Hepatocyte (in vitro differentiated cells): ENCODE results near the gene SLC39A8.

Experiments used
- CTCF ChIP-seq: fragments of 200-600 bp; sonication (generic); IDR thresholded peaks from 2 replicates; pipeline ENCODE4 v1.5.1; 2016; ENCODE audit warnings: antibody characterized with exemption, mild to moderate bottlenecking; ENCODE audit not compliant: poor library complexity
- EZH2 ChIP-seq: fragments of 200-600 bp; sonication (generic); IDR thresholded peaks from 2 replicates; pipeline ENCODE4 v1.6.1; 2016; ENCODE audit warnings: antibody characterized with exemption, mild to moderate bottlenecking, borderline replicate concordance
- EZH2phosphoT487 ChIP-seq: fragments of 200-600 bp; sonication (generic); IDR thresholded peaks from one replicate; pipeline ENCODE4 v1.6.1; 2018; ENCODE audit warnings: antibody characterized with exemption, mild to moderate bottlenecking, low read depth, moderate library complexity; ENCODE audit not compliant: unreplicated experiment, severe bottlenecking

- TF ChIP-seq CTCF (no peak), EZH2phosphoT487 (no peak), EZH2 (no peak)
These were observed 46.6 kb downstream of the SLC39A8 start for GRCh38 chr4:102298716-102299115.
